OCI-M2 (cell line): ENCODE data around the gene GULP1.
"Not testable (repeated sequence)": the region's sequence is repeated elsewhere in the genome, so short reads cannot be mapped to it uniquely, and the experiment has no call there.

ENCODE experiments used
- DNase-seq: peaks from one replicate; lab custom pipeline; 2025; ENCODE audit not compliant: unreplicated experiment; lab: John Stamatoyannopoulos, UW

The GULP1 gene

GRCh38 chr2:188291617-188292347 lies at the start of gene GULP1:
GULP1 (plus strand) TSS chr2:188291874; CDS start chr2:188477703, 185,829 bp downstream.
- DNase-seq, result no peak

GRCh38 chr2:188243381-188243780 lies 48.3 kb upstream of the GULP1 start:
- DNase-seq, result no peak

- no peak for DNase-seq
Observed at GRCh38 chr2:188244383-188244782, 47.3 kb upstream of the GULP1 start.

GRCh38 chr2:188245230-188245629 lies 46.4 kb upstream of the GULP1 start:
- DNase-seq, result no peak

GRCh38 chr2:188248513-188248912 lies 43.2 kb upstream of the GULP1 start:
- DNase-seq, result no peak

- no peak for DNase-seq
Observed at GRCh38 chr2:188251034-188251433, 40.6 kb upstream of the GULP1 start.

GRCh38 chr2:188256420-188256819 lies 35.3 kb upstream of the GULP1 start:
- no peak for DNase-seq

GRCh38 chr2:188265315-188265714 lies 26.4 kb upstream of the GULP1 start:
- no peak for DNase-seq

- DNase-seq, result no peak
Observed at GRCh38 chr2:188267776-188268175, 23.9 kb upstream of the GULP1 start.

GRCh38 chr2:188269004-188269403 lies 22.7 kb upstream of the GULP1 start:
- no peak for DNase-seq

GRCh38 chr2:188272121-188272520 lies 19.6 kb upstream of the GULP1 start:
- no peak for DNase-seq

- no peak for DNase-seq
Observed at GRCh38 chr2:188274274-188274673, 17.4 kb upstream of the GULP1 start.

- no peak for DNase-seq
Observed at GRCh38 chr2:188276255-188276654, 15.4 kb upstream of the GULP1 start.

GRCh38 chr2:188277786-188278185 lies 13.9 kb upstream of the GULP1 start:
- no peak for DNase-seq

GRCh38 chr2:188278388-188279092 lies 13.1 kb upstream of the GULP1 start:
- DNase-seq, result no peak

- no peak for DNase-seq
Observed at GRCh38 chr2:188279093-188279445, 12.6 kb upstream of the GULP1 start.

GRCh38 chr2:188280811-188281222 lies 10.9 kb upstream of the GULP1 start:
- no peak for DNase-seq

GRCh38 chr2:188282907-188283306 lies 8.8 kb upstream of the GULP1 start:
- no peak for DNase-seq

- not testable (repeated sequence) for DNase-seq
Observed at GRCh38 chr2:188284251-188284650, 7.4 kb upstream of the GULP1 start.

GRCh38 chr2:188285049-188285448 lies 6.6 kb upstream of the GULP1 start:
- no peak for DNase-seq

GRCh38 chr2:188285774-188286173 lies 5.9 kb upstream of the GULP1 start:
- DNase-seq, result no peak

GRCh38 chr2:188291142-188291616 lies 495 bp upstream of the GULP1 start:
- DNase-seq, result peak; percentile 37
